MM.1S (cell line): ENCODE results near the gene SUN5.

Experiments
- DNase-seq: peaks from one replicate; pipeline ENCODE4 v3.0.0-alpha.2; 2015
- H2AFZ ChIP-seq: fragments of 300-600 bp; sonication (generic); 2 replicates; pipeline ENCODE4 v1.6.0; 2016; ENCODE audit warnings: antibody characterized with exemption, low read length
- H3F3A ChIP-seq: fragments of 300-600 bp; sonication (generic); 2 replicates; pipeline ENCODE4 v1.6.1; 2016; ENCODE audit warnings: mild to moderate bottlenecking, antibody characterized with exemption, low read length, moderate library complexity, mixed read lengths; ENCODE audit not compliant: insufficient read depth
- H3K27ac ChIP-seq: fragments of 300-600 bp; sonication (generic); 2 replicates; pipeline ENCODE4 v1.5.1; 2016; ENCODE audit warnings: mild to moderate bottlenecking, low read length
- H3K27me3 ChIP-seq: fragments of 300-600 bp; sonication (generic); replicated peaks from 2 replicates; pipeline ENCODE4 v1.6.0; 2016; ENCODE audit warnings: low read length; ENCODE audit not compliant: insufficient read depth
- H3K36me3 ChIP-seq: fragments of 300-600 bp; sonication (generic); replicated peaks from 2 replicates; pipeline ENCODE4 v1.6.1; 2016; ENCODE audit warnings: mild to moderate bottlenecking, low read length, mixed read lengths; ENCODE audit not compliant: insufficient read depth
- H3K4me1 ChIP-seq: fragments of 300-600 bp; sonication (generic); 2 replicates; pipeline ENCODE4 v1.6.1; 2016; ENCODE audit warnings: low read length, mixed read lengths
- H3K4me2 ChIP-seq: fragments of 300-600 bp; sonication (generic); 2 replicates; pipeline ENCODE4 v1.6.0; 2016; ENCODE audit warnings: low read depth, low read length
- H3K4me3 ChIP-seq: fragments of 300-600 bp; sonication (generic); 2 replicates; pipeline ENCODE4 v1.5.1; 2016; ENCODE audit warnings: low read length, mixed read lengths
- H3K79me2 ChIP-seq: fragments of 300-600 bp; sonication (generic); 2 replicates; pipeline ENCODE4 v1.6.1; 2016; ENCODE audit warnings: mixed run types, low read length, mixed read lengths
- H3K9ac ChIP-seq: fragments of 300-600 bp; sonication (generic); 2 replicates; pipeline ENCODE4 v1.6.1; 2016; ENCODE audit warnings: low read length, mixed read lengths
- H3K9me2 ChIP-seq: fragments of 300-600 bp; sonication (generic); replicated peaks from 2 replicates; pipeline ENCODE4 v1.6.1; 2016; ENCODE audit warnings: mild to moderate bottlenecking, low read length, mixed read lengths; ENCODE audit not compliant: insufficient read depth
- H3K9me3 ChIP-seq: fragments of 300-600 bp; sonication (generic); replicated peaks from 2 replicates; pipeline ENCODE4 v1.6.1; 2016; ENCODE audit warnings: mild to moderate bottlenecking, low read length, mixed read lengths; ENCODE audit not compliant: insufficient read depth
- H4K20me1 ChIP-seq: fragments of 300-600 bp; sonication (generic); 2 replicates; pipeline ENCODE4 v1.6.1; 2016; ENCODE audit warnings: mild to moderate bottlenecking, low read length, moderate library complexity, mixed read lengths; ENCODE audit not compliant: insufficient read depth
- CTCF ChIP-seq: fragments of 300-600 bp; sonication (generic); IDR thresholded peaks from 2 replicates; pipeline ENCODE4 v1.5.1; 2016; ENCODE audit warnings: antibody characterized with exemption, low read length, mixed read lengths
- EZH2 ChIP-seq: fragments of 300-600 bp; sonication (generic); optimal IDR thresholded peaks from 2 replicates; pipeline ENCODE3; 2017; ENCODE audit warnings: low read depth, mild to moderate bottlenecking, antibody characterized with exemption, low read length, mixed read lengths
- EZH2phosphoT487 ChIP-seq: fragments of 300-600 bp; sonication (generic); IDR thresholded peaks from 2 replicates; pipeline ENCODE4 v1.6.1; 2018; ENCODE audit warnings: antibody characterized with exemption, low read length

The SUN5 gene

GRCh38 chr20:32984631-32985354 is 19.4 kb downstream of the SUN5 start:
- TF ChIP-seq EZH2 = no peak
- no peak for TF ChIP-seq EZH2phosphoT487
- no peak for TF ChIP-seq CTCF
- Histone ChIP-seq H3K9me2 (no peaks in the 10 kb centered on the region), H3K9me3 (no peaks in the 10 kb centered on the region), H3K79me2 (no peaks in the 10 kb centered on the region), H3K4me3 (no peak overlapping the region), H3K36me3 (no peaks in the 10 kb centered on the region), H3K4me1 (no peaks in the 10 kb centered on the region), H3K9ac (no peak overlapping the region), H4K20me1 (no peaks in the 10 kb centered on the region), H3K4me2 (no peak overlapping the region), H3F3A (no peaks in the 10 kb centered on the region), H3K27me3 (peaks cover 11% of the 10 kb centered on the region; the same call in 1 of the 2 replicates), H2AFZ (no peak overlapping the region), H3K27ac (no peak overlapping the region)
- DNase-seq = no peak

- Histone ChIP-seq H3K4me3 (no peak overlapping the region), H3F3A (no peaks in the 10 kb centered on the region), H3K27me3 (peaks cover 11% of the 10 kb centered on the region; the same call in 1 of the 2 replicates), H2AFZ (no peak overlapping the region), H3K36me3 (no peaks in the 10 kb centered on the region), H3K9me2 (no peaks in the 10 kb centered on the region), H4K20me1 (no peaks in the 10 kb centered on the region), H3K27ac (no peak overlapping the region), H3K4me1 (no peaks in the 10 kb centered on the region), H3K9me3 (no peaks in the 10 kb centered on the region), H3K9ac (no peak overlapping the region), H3K4me2 (no peak overlapping the region), H3K79me2 (no peaks in the 10 kb centered on the region)
- TF ChIP-seq CTCF (no peak), EZH2phosphoT487 (no peak), EZH2 (no peak)
- no peak for DNase-seq
Observed at GRCh38 chr20:32984196-32984595, 20.0 kb downstream of the SUN5 start.

GRCh38 chr20:32983459-32984112 is 20.6 kb downstream of the SUN5 start:
- Histone ChIP-seq H3F3A (no peaks in the 10 kb centered on the region), H3K79me2 (no peaks in the 10 kb centered on the region), H3K9me2 (no peaks in the 10 kb centered on the region), H2AFZ (no peak overlapping the region), H3K4me2 (no peak overlapping the region), H3K9ac (no peak overlapping the region), H3K27ac (no peak overlapping the region), H4K20me1 (no peaks in the 10 kb centered on the region), H3K9me3 (no peaks in the 10 kb centered on the region), H3K36me3 (no peaks in the 10 kb centered on the region), H3K4me1 (no peaks in the 10 kb centered on the region), H3K27me3 (peaks cover 11% of the 10 kb centered on the region; the same call in 1 of the 2 replicates), H3K4me3 (no peak overlapping the region)
- TF ChIP-seq CTCF (no peak), EZH2 (no peak), EZH2phosphoT487 (no peak)
- no peak for DNase-seq
